Activated CD4-positive, alpha-beta memory T cell treated with anti-CD3 and anti-CD28 coated beads, Interleukin-2, amount 10 ng/mL, durations not matched to agents 7 days and 5 days (primary cell): ENCODE data around the gene ERP44. TPM values are rescaled to one million over a fixed set of nuclear protein-coding genes. Genes with fewer than 3 reads are reported as not detected.

Experiments used
- CTCF ChIA-PET: fragments of 350-600 bp; sonication (Branson Sonifier 250); formaldehyde crosslinking; loops from one replicate; lab custom pipeline; 2021; ENCODE audit warnings: antibody characterized with exemption, inconsistent platforms; lab: Charles Lee
- POLR2A ChIA-PET: fragments of 350-600 bp; sonication (Branson Sonifier 250); formaldehyde crosslinking; loops from one replicate; lab custom pipeline; 2021; ENCODE audit warnings: antibody characterized with exemption; lab: Charles Lee
- DNase-seq: peaks from one replicate; pipeline ENCODE4 v3.0.0-alpha.2; 2020
- H3K27ac Mint-ChIP-seq: one replicate; pipeline ENCODE4 v1.8.0; 2021; ENCODE audit warnings: mild to moderate bottlenecking, mixed read lengths
- H3K27me3 Mint-ChIP-seq: one replicate; pipeline ENCODE4 v1.8.0; 2021; ENCODE audit warnings: mixed read lengths
- H3K36me3 Mint-ChIP-seq: one replicate; pipeline ENCODE4 v1.8.0; 2021; ENCODE audit warnings: low read depth, mixed read lengths
- H3K4me1 Mint-ChIP-seq: one replicate; pipeline ENCODE4 v1.8.0; 2021; ENCODE audit warnings: mixed read lengths
- H3K4me3 Mint-ChIP-seq: one replicate; pipeline ENCODE4 v1.8.0; 2021; ENCODE audit warnings: mild to moderate bottlenecking, mixed read lengths
- H3K9me3 Mint-ChIP-seq: one replicate; pipeline ENCODE4 v1.8.0; 2021; ENCODE audit warnings: mixed read lengths
- total RNA-seq, 2 experiments: library from RNA; stranded (reverse); gene quantifications; one replicate each; pipeline ENCODE4 v1.2.3, GENCODE V29; 2021

ERP44 gene
- total RNA-seq, 2 experiments from 2014 or later = 22.3 to 23.3 TPM

DNA sequence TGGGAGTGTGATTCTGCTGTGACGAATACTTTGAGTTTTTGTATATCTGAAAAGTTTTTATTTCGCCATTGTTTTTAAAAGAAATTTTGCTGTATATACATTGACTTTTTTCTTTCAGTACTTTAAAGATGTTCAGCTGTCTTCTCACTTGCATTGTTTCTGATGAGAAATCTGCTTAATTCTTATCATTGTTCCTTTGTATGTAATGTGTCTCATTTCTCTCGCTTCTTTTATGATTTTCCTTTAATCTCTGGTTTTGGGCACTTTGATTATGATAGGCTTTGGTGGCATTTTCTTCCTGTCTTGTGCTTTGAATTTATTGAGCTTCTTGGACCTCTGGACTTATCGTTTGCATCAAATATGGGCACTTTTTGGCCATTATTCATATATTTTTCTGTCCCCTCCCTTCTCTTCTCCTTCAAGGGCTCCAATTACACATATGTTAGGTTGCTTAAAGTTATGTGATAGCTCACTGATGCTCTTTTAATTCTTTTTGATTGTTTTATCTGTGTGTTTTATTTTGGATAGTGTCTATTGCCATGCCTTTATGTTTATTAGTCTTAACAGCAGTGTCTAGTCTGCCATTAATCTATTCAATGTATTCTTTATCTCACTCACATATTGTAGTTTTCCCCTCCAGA is 161.7 kb downstream of the ERP44 start:
- POLR2A ChIA-PET = interaction anchor here (0.6 kb wide), 1 partner anchor 120 kb away, joined by 4 read pairs; no protein-coding TSS in a partner anchor
- Mint-ChIP-seq H3K36me3 (peaks cover 22% of the 10 kb centered on the region), H3K4me3 (no peak overlapping the region), H3K27me3 (no peaks in the 10 kb centered on the region), H3K27ac (no peak overlapping the region), H3K4me1 (no peaks in the 10 kb centered on the region), H3K9me3 (peaks cover 4% of the 10 kb centered on the region)
- DNase-seq = no peak
- CTCF ChIA-PET = interaction anchor here (0.9 kb wide), 1 partner anchor 10 kb away, joined by 3 read pairs; no protein-coding TSS in a partner anchor

DNA sequence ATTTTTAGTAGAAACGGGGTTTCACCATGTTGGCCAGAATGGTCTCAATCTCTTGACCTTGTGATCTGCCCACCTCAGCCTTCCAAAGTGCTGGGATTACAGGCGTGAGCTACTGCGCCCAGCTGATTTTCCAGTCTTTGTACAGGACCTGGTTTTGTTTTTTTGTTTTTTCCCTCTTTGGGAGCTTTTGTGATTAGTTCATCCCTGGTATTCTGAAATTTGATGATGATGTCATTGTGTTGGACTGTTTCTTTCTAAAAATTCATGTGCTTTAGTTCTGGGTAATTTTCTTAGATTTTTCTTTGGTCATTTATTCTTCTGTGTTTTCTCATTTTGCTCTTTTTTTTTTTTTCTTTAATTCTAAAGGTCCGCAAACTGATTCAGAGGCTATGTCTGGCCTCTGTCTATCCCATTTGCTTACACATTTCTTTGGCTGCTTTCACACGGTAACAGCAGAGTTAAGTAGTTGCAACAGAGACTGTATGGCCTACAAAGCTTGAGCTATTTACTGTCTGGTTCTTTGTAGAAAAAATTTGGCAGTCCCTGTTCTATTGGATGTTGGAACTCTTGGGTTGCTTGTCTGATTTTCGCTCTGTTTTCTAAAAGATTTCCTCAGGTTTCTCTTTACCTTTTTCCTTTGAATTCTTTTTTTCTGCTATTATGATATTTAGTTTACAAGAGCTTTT is 167.5 kb downstream of the ERP44 start:
- Mint-ChIP-seq H3K27me3 (no peaks in the 10 kb centered on the region), H3K9me3 (no peaks in the 10 kb centered on the region), H3K4me1 (no peaks in the 10 kb centered on the region), H3K27ac (no peak overlapping the region), H3K4me3 (no peak overlapping the region), H3K36me3 (peaks cover 38% of the 10 kb centered on the region)
- POLR2A ChIA-PET = no interaction called here
- DNase-seq = no peak
- CTCF ChIA-PET = interaction anchor here (0.9 kb wide), 1 partner anchor 107 kb away, joined by 3 read pairs; no protein-coding TSS in a partner anchor

- H3K4me1 Mint-ChIP-seq = no peaks in the 10 kb centered on the region
- peaks cover 48% of the 10 kb centered on the region for H3K36me3 Mint-ChIP-seq
- H3K9me3 Mint-ChIP-seq = peaks cover 6% of the 10 kb centered on the region
- no peak overlapping the region for H3K4me3 Mint-ChIP-seq
- ChIA-PET POLR2A (no interaction called here), CTCF (interaction anchor here (1.0 kb wide), 1 partner anchor 98 kb away, joined by 3 read pairs; no protein-coding TSS in a partner anchor)
- no peaks in the 10 kb centered on the region for H3K27me3 Mint-ChIP-seq
- DNase-seq = no peak
- no peak overlapping the region for H3K27ac Mint-ChIP-seq
Measured at GRCh38 chr9:99929652-99930051, 169.1 kb downstream of the ERP44 start.

Other genes with a start within 250 kb of the ERP44 start
- gene STX17, start 192.3 kb downstream of the ERP44 start, total RNA-seq = 10 to 100 TPM; 35.8 to 37.3 TPM
- gene INVS, start 243 bp upstream of the ERP44 start, total RNA-seq = 10 to 100 TPM; 13.1 to 13.2 TPM